ENCODE data around the gene ELP6. TPM values are rescaled to one million over a fixed set of nuclear protein-coding genes. Genes with fewer than 3 reads are reported as not detected.

ELP6 gene
- total and polyA plus RNA-seq, 2 donors (not counting 1 experiment from before 2014, with no cell fraction given) = 35.2 to 37.2 TPM

DNA sequence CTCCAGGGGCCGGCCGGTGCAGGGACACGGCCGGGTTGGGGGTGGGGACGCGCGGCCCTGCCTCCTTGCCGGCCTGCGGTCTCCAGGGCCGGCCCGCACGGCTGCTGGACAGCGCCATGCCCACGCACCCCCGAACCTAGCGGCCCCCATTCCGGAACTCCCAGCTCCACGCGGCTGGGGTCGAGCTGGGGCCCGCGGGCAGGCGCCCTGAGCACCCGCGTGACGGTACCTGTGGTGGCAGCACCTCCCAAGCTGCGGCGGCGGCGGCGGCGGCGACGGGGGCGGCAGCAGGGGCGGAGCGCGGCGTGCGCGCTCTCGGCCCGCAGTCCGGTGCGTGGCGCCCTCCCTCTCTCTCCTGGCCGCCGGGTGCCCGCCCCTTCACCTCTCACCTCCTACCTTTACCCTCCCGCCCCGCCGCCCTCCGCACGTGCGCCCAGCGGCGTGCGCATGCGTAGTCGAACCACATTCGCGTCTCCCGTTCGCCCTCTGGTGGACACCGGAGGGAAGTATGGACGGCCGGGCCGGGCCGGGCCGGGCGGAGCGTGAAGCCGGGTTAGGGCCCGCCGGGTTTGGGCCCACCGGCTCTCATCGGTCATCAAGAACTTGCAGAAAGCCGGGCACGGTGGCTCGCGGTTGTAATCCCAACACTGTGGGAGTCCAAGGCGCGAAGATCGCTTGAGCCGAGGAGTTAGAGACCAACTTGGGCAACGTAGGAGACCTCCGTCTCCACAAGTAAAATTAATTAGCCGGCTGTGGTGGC lies 37.8 kb downstream of the ELP6 start, which contains the start of gene SCAP:
Gene SCAP (minus strand): TSS at position 372 of the 760 bp plus-strand sequence. CDS start 32,948 bp downstream, outside the sequence.
- H3K4me3 ChIP-seq (replicated peaks in 1 of 4; ENCODE audit: control extremely low read depth in 1 of 4, insufficient read depth in 1 of 4, low read depth in 3 of 4, low read length in 4 of 4) = peak within 1 kb of the TSS; percentile 63 to 99 (median 92)
- peak within 1 kb of the TSS; percentile 73 for H3K9ac ChIP-seq (ENCODE audit: insufficient read depth, low read length)
- H3K9me3 ChIP-seq (ENCODE audit: control insufficient read depth, insufficient read depth, low read depth, low read length) = no peaks in the 10 kb centered on the region
- no peaks in the 10 kb centered on the region for H4K20me1 ChIP-seq (ENCODE audit: control insufficient read depth, extremely low read depth, insufficient read depth, low read length)
- H3K79me2 ChIP-seq (ENCODE audit: control insufficient read depth, insufficient read depth, low read length) = peaks cover 32% of the 10 kb centered on the region
- no peaks in the 10 kb centered on the region for H3K36me3 ChIP-seq (ENCODE audit: control insufficient read depth, insufficient read depth, low read length)
- H3K27ac ChIP-seq (ENCODE audit: insufficient read depth, low read length) = peak within 1 kb of the TSS; percentile 78
- peak; percentile 53 to 83 for DNase-seq (ENCODE audit: low read depth in 2 of 2)
- no peaks in the 10 kb centered on the region for H3K27me3 ChIP-seq (ENCODE audit: control insufficient read depth, insufficient read depth, low read length)
- H2AFZ ChIP-seq (ENCODE audit: low read length) = peak within 1 kb of the TSS; percentile 96
- H3K4me2 ChIP-seq (ENCODE audit: extremely low read depth, insufficient read depth, low read length) = peak within 1 kb of the TSS; percentile 92
- peaks cover 2% of the 10 kb centered on the region for H3K4me1 ChIP-seq (ENCODE audit: control insufficient read depth, extremely low read depth, insufficient read depth, low read length)
- TF ChIP-seq, protein P1, sequence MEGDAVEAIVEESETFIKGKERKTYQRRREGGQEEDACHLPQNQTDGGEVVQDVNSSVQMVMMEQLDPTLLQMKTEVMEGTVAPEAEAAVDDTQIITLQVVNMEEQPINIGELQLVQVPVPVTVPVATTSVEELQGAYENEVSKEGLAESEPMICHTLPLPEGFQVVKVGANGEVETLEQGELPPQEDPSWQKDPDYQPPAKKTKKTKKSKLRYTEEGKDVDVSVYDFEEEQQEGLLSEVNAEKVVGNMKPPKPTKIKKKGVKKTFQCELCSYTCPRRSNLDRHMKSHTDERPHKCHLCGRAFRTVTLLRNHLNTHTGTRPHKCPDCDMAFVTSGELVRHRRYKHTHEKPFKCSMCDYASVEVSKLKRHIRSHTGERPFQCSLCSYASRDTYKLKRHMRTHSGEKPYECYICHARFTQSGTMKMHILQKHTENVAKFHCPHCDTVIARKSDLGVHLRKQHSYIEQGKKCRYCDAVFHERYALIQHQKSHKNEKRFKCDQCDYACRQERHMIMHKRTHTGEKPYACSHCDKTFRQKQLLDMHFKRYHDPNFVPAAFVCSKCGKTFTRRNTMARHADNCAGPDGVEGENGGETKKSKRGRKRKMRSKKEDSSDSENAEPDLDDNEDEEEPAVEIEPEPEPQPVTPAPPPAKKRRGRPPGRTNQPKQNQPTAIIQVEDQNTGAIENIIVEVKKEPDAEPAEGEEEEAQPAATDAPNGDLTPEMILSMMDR (conservative IDR thresholded peaks at IDR 0.05 in 1 of 2, IDR thresholded peaks at IDR 0.05 in 1 of 2; ENCODE audit: low read depth in 1 of 2, low read length in 2 of 2) = peak; percentile 59 to 64
- TF ChIP-seq EZH2 (IDR thresholded peaks at IDR 0.05; ENCODE audit: low read length, missing control alignments) = no peak

DNA sequence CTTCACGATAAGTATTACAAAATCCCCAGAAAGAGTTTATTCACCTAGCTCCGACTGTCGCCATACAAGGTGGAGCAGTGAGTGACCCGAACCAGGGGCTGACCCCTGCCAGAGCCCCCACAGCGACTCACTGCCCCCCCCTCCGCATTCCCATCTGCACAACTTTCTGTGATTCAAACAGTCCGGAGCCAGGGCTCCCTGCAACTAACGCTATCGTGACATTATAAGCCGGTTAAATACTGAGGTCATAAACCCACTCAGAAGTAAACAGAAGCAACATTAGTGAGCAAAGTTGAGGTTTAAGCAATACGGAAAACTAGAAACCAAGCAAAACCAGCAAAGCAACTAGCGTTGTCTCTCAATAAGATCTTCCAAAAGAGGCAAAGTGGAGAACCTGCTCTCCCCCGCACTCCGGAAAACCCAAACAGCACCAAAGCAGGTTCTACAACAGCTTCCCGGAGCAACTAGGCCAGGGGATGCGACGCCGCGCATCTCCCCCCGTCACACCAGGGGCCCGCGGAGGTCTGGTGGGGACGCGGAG lies 38.4 kb downstream of the ELP6 start:
- Histone ChIP-seq H3K27me3 (ENCODE audit: control insufficient read depth, insufficient read depth, low read length) (no peaks in the 10 kb centered on the region), H3K4me2 (ENCODE audit: extremely low read depth, insufficient read depth, low read length) (peak overlapping the region; percentile 92), H3K4me1 (ENCODE audit: control insufficient read depth, extremely low read depth, insufficient read depth, low read length) (peaks cover 2% of the 10 kb centered on the region), H3K27ac (ENCODE audit: insufficient read depth, low read length) (peak overlapping the region; percentile 53), H3K4me3 (replicated peaks in 1 of 4; ENCODE audit: control extremely low read depth in 1 of 4, insufficient read depth in 1 of 4, low read depth in 3 of 4, low read length in 4 of 4) (peak overlapping the region; percentile 63 to 99 (median 92)), H3K79me2 (ENCODE audit: control insufficient read depth, insufficient read depth, low read length) (peaks cover 32% of the 10 kb centered on the region), H3K9ac (ENCODE audit: insufficient read depth, low read length) (peak overlapping the region; percentile 52), H3K36me3 (ENCODE audit: control insufficient read depth, insufficient read depth, low read length) (no peaks in the 10 kb centered on the region), H4K20me1 (ENCODE audit: control insufficient read depth, extremely low read depth, insufficient read depth, low read length) (no peaks in the 10 kb centered on the region), H2AFZ (ENCODE audit: low read length) (peak overlapping the region; percentile 55), H3K9me3 (ENCODE audit: control insufficient read depth, insufficient read depth, low read depth, low read length) (no peaks in the 10 kb centered on the region)
- no peak for TF ChIP-seq EZH2 (IDR thresholded peaks at IDR 0.05; ENCODE audit: low read length, missing control alignments)
- TF ChIP-seq, protein P1 (conservative IDR thresholded peaks at IDR 0.05 in 1 of 2, IDR thresholded peaks at IDR 0.05 in 1 of 2; ENCODE audit: low read depth in 1 of 2, low read length in 2 of 2) = no peak
- DNase-seq (ENCODE audit: low read depth in 2 of 2) = peak; percentile 29 to 40

DNA sequence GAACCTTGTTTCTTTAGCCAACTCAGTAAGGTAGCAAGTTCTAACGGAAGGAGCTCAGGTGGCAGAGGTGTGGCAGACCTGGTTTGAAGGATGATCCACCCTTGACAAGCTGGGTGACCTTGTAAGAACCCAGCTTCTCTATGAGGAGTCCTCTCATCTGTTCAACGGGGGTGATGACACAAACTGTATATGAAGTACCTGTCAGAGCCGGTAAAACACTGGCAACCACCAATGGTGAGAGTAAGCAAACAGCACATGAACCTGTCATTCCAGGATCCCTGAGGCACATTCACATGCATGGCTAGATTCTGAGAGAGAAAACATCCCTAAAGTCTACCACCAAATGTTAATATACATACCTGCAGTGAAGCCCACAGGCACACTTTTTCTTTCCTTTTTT lies 40.1 kb downstream of the ELP6 start:
- H3K4me3 ChIP-seq (replicated peaks in 1 of 4; ENCODE audit: control extremely low read depth in 1 of 4, insufficient read depth in 1 of 4, low read depth in 3 of 4, low read length in 4 of 4) = no peak overlapping the region
- H3K79me2 ChIP-seq (ENCODE audit: control insufficient read depth, insufficient read depth, low read length) = peaks cover 34% of the 10 kb centered on the region
- H3K36me3 ChIP-seq (ENCODE audit: control insufficient read depth, insufficient read depth, low read length) = no peaks in the 10 kb centered on the region
- H2AFZ ChIP-seq (ENCODE audit: low read length) = no peak overlapping the region
- H3K9ac ChIP-seq (ENCODE audit: insufficient read depth, low read length) = no peak overlapping the region
- peaks cover 2% of the 10 kb centered on the region for H3K4me1 ChIP-seq (ENCODE audit: control insufficient read depth, extremely low read depth, insufficient read depth, low read length)
- no peak overlapping the region for H3K4me2 ChIP-seq (ENCODE audit: extremely low read depth, insufficient read depth, low read length)
- no peak overlapping the region for H3K27ac ChIP-seq (ENCODE audit: insufficient read depth, low read length)
- TF ChIP-seq, protein P1 (conservative IDR thresholded peaks at IDR 0.05 in 1 of 2, IDR thresholded peaks at IDR 0.05 in 1 of 2; ENCODE audit: low read depth in 1 of 2, low read length in 2 of 2) = no peak
- no peak for TF ChIP-seq EZH2 (IDR thresholded peaks at IDR 0.05; ENCODE audit: low read length, missing control alignments)
- H3K9me3 ChIP-seq (ENCODE audit: control insufficient read depth, insufficient read depth, low read depth, low read length) = no peaks in the 10 kb centered on the region
- no peaks in the 10 kb centered on the region for H4K20me1 ChIP-seq (ENCODE audit: control insufficient read depth, extremely low read depth, insufficient read depth, low read length)
- no peaks in the 10 kb centered on the region for H3K27me3 ChIP-seq (ENCODE audit: control insufficient read depth, insufficient read depth, low read length)
- no peak for DNase-seq (ENCODE audit: low read depth in 2 of 2)
